Epidermal melanocyte (primary cell): ENCODE data around the gene JAK2.

ENCODE experiments used
- DNase-seq: peaks from one replicate; pipeline ENCODE4 v3.0.0; 2011; ENCODE audit warnings: low spot score; ENCODE audit not compliant: insufficient read length

The JAK2 gene

DNA sequence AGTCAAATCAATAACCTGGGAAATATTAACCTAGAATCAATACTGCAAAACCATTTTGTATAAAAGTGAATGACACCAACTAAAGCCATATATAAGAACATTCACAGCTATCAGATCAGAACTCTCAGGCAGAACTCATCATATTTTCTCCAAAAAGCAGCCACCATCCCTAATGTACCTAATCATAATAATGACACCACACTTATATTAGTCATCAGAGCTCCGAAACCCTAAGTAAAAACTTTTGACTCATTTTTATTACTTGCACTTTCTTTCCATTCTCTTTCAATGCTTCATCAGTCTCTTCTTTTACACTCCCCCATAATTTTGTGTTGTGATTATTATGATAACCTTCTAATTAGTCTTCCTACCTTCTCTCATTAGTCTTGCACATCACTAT, 155.1 kb downstream of the JAK2 start:
- no peak for DNase-seq

GRCh38 chr9:5144217-5144616, 159.1 kb downstream of the JAK2 start:
- DNase-seq = no peak

GRCh38 chr9:5146241-5146640, 161.2 kb downstream of the JAK2 start:
- DNase-seq = no peak
